ENCODE results near the gene RNMT.

- no peak for TF ChIP-seq POLR2A (IDR thresholded peaks at IDR 0.05)
- TF ChIP-seq, protein P1, sequence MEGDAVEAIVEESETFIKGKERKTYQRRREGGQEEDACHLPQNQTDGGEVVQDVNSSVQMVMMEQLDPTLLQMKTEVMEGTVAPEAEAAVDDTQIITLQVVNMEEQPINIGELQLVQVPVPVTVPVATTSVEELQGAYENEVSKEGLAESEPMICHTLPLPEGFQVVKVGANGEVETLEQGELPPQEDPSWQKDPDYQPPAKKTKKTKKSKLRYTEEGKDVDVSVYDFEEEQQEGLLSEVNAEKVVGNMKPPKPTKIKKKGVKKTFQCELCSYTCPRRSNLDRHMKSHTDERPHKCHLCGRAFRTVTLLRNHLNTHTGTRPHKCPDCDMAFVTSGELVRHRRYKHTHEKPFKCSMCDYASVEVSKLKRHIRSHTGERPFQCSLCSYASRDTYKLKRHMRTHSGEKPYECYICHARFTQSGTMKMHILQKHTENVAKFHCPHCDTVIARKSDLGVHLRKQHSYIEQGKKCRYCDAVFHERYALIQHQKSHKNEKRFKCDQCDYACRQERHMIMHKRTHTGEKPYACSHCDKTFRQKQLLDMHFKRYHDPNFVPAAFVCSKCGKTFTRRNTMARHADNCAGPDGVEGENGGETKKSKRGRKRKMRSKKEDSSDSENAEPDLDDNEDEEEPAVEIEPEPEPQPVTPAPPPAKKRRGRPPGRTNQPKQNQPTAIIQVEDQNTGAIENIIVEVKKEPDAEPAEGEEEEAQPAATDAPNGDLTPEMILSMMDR (IDR thresholded peaks at IDR 0.05), result no peak
Measured at GRCh38 chr18:13730481-13730880, 4.0 kb downstream of the RNMT start.
